Brain pericyte (primary cell): Measurements from ENCODE around the gene OR4D1.

ENCODE experiments used
- DNase-seq: peaks from one replicate; pipeline ENCODE4 v3.0.0-alpha.2; 2012; ENCODE audit warnings: low read depth, low spot score

OR4D1 gene

DNA sequence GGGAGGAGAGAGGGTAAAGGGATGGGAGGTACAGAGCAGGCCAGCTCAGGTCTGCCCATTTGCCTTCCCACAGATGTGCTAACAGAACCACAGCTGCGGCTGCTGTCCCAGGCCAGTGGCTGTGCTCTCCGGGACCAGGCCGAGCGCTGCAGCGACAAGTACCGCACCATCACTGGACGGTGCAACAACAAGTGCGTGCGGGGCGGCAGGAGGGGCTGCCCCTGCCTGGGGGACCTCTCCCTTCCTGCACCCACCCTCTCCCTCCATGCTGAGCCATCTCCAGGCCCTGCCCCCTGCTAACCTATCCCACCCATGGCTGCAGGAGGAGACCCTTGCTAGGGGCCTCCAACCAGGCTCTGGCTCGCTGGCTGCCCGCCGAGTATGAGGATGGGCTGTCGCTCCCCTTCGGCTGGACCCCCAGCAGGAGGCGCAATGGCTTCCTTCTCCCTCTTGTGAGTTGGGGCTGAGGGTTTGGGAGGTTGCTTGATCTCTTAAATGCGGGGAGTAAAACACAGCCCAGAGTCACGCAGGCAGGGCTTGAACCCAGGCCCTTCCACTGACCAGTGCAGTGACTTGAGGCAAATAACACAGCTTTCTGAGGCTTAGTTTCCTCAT, 45.6 kb downstream of the OR4D1 start:
- no peak for DNase-seq

DNA sequence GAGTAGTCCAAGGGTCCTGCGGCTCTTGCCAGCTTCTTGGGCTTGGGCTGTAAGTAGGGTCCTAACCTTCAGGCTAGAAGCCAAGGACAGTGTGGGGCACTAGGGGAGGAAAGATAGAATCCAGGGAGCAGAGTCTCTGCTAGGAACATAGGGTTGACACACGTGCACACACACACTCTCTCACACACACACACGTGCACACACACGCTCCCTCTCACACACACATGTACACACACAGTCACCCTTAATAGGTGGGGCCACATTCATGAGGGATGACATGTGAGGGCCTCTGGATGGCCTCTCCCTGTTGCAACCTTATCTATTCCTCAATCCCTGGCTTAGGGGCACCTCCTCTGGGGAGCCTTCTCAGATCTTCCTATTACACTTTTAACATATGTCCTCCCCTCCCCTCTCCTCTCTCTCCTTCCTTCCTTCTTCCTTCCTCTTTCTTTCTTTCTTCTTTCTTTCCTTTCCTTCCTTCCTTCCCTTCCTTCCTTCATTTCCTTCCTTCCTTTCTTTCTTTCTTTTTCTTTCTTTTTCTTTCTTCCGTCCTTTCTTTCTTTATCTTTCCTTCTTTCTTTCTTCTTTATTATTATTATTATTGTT, 47.4 kb downstream of the OR4D1 start:
- no peak for DNase-seq

DNA sequence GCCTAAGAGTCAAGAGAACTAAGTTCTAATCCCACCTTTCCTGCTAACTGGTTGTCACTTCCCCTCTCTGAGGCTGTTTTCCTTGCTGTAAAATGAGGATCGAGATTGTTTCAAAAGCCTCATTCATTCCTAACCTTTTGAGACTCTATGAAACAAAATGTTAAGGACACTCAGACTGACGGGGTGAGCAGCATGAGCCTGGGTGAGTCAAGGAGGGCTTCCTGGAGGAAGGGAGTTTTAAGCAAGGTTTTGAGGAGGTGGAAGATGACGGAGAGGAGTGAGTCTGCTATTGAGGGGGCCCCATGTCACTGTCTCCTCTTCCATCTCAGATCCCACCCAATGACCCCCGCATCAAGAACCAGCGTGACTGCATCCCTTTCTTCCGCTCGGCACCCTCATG, 48.4 kb downstream of the OR4D1 start:
- DNase-seq, result no peak

DNA sequence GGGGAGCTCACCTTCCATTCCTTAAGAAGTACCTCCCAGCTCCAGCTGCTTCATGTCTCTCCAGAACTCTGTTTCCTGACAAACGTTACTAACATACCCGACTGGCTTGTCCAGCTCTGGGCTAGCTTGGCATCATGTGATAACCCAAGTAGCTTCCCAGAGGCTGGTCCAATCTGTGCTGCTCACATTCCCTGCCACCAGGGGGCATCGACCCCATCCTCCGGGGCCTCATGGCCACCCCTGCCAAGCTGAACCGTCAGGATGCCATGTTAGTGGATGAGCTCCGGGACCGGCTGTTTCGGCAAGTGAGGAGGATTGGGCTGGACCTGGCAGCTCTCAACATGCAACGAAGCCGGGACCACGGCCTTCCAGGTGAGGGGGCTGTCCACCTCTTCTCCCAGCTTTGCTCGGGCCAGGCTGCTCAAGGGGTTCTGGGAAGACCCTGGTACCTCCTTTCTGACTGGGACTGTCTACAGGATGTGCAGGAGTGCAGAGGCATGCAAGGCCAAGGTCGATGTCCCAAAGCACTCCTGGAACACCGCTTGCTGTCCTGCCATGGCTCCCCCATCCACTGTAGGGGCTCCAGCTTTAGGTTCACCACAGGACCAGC, 51.9 kb downstream of the OR4D1 start:
- DNase-seq, result no peak

DNA sequence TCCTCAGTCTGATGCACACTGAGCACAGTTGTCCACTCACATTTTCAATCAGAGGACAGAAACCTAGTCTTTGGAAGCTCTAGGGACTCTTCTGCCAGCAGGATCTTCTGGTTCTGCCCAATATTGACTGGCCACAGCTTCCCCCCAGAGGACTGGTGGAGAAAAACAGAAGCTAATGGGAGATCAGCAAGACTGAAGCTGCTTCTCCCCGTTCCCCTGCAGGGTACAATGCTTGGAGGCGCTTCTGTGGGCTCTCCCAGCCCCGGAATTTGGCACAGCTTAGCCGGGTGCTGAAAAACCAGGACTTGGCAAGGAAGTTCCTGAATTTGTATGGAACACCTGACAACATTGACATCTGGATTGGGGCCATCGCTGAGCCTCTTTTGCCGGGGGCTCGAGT, 54.7 kb downstream of the OR4D1 start:
- DNase-seq, result no peak

DNA sequence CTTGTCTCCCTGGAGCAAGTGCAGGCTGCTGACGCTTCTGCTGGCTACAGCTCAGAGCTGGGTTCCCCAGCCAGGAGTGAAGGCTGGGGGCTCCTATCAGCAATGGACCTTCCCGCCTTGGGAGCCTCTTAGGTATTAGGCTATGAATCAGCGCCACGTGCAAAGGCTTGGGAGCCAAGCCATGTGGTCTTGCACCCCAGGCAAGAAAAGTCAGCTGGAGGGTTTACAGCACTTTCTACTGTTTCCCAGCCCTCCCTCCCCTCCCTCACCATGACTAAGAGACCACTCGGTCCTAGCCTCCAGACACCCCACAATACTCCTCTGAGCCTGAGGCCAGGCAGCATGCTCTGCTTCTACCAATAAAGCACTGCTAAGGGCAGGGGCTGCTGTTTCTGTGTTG, 56.6 kb downstream of the OR4D1 start:
- DNase-seq, result no peak

DNA sequence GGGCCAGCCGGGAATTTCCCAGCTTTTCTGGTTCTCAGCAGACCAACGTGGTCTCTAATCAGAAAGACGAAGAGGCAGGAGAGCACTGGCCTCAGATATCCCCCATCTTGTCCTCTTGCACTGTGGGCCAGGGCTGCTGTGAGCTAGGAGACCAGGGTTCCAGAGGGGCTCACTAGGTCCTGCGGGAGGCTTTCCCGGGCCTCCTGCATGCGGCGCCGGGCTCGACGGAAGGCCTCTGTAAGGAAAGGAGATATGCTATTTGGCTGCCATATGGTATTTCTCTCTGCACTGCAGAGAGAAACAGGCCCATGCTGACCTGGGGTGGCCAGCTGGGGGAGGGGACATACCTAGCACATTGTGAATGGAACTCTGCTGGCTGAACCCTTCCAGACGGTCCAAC, 57.8 kb downstream of the OR4D1 start:
- DNase-seq, result no peak

DNA sequence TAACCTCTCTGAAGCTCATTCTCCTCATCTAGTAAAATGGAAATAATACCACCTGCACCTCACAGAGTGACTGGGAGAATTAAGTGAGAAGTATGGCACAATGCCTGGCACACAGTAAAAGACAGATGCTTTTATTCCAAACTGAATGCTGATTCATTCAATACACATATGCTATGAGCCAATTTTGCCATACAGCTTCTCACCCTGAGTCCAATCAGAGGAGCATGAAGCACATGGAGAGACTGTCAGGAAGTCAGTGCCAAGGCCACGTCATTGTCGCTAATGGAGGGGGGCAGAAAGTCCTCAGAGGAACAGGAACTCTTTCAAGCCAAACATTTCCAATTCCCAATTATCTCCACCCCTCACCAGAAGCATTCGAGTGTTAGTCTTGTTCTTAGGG, 59.3 kb downstream of the OR4D1 start:
- no peak for DNase-seq

DNA sequence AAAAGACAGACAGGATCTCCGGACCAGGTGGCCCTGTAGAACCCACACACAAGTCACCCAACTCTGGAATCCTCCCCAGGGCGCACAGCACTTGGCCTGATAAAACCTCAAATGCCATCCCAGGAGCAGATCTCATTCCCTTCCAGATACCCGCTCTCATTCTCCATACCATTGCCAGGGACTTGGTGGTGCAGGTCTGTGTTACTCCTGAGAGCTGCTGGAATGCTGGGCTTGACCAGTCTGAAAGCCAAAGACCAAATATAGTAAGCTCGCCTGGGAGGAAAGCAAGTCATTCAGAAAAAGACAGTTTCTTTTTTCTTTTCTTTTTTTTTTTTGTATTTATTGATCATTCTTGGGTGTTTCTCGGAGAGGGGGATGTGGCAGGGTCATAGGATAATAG, 60.2 kb downstream of the OR4D1 start:
- DNase-seq, result no peak
